MCF 10A (cell line): ENCODE measurements around the gene SSBP3. TPM values are rescaled to one million over a fixed set of nuclear protein-coding genes. Genes with fewer than 3 reads are reported as not detected.

Source experiments
- BruUV-seq: library from RNA; stranded (reverse); fragments of 400-500 nt; replicated peaks from 2 replicates; lab custom pipeline; 2021; lab: Mats Ljungman, UMichigan
- CTCF ChIA-PET: fragments of 300-600 bp; sonication (Branson Sonifier 250); formaldehyde crosslinking; extraction: SDS; loops from one replicate; lab custom pipeline; 2021; ENCODE audit warnings: antibody characterized with exemption, inconsistent platforms; lab: Yijun Ruan, JAX
- POLR2A ChIA-PET: fragments of 300-600, 350-650 bp; sonication (Branson Sonifier 250); formaldehyde crosslinking; extraction: SDS; loops from one replicate; lab custom pipeline; 2020; ENCODE audit warnings: antibody characterized with exemption, inconsistent platforms; lab: Yijun Ruan, JAX
- DNase-seq: peaks from one replicate; pipeline ENCODE4 v3.0.0-alpha.2; 2018; ENCODE audit not compliant: unreplicated experiment
- H3K27ac Mint-ChIP-seq: one replicate; pipeline ENCODE4 v1.8.0; 2022; ENCODE audit warnings: mild to moderate bottlenecking, low read depth, mixed read lengths; ENCODE audit not compliant: unreplicated experiment
- H3K27me3 Mint-ChIP-seq: one replicate; pipeline ENCODE4 v1.8.0; 2022; ENCODE audit warnings: mixed read lengths; ENCODE audit not compliant: insufficient read depth, unreplicated experiment
- H3K36me3 Mint-ChIP-seq: one replicate; pipeline ENCODE4 v1.8.0; 2022; ENCODE audit warnings: mild to moderate bottlenecking, moderate library complexity, mixed read lengths; ENCODE audit not compliant: insufficient read depth, unreplicated experiment
- H3K4me1 Mint-ChIP-seq: one replicate; pipeline ENCODE4 v1.8.0; 2022; ENCODE audit warnings: mixed read lengths; ENCODE audit not compliant: insufficient read depth, unreplicated experiment
- H3K4me3 Mint-ChIP-seq: one replicate; pipeline ENCODE4 v1.8.0; 2022; ENCODE audit warnings: mild to moderate bottlenecking, moderate library complexity, mixed read lengths; ENCODE audit not compliant: unreplicated experiment
- H3K9me3 Mint-ChIP-seq: one replicate; pipeline ENCODE4 v1.8.0; 2022; ENCODE audit warnings: mixed read lengths; ENCODE audit not compliant: unreplicated experiment
- intact Hi-C: fragments of 100-400 bp; cut with micrococcal nuclease; formaldehyde crosslinking; loops from 2 replicates; pipeline ENCODE4 v1.14.1; 2022
- total RNA-seq: library from RNA; stranded (reverse); gene quantifications from 2 replicates; pipeline ENCODE4 v1.2.3, GENCODE V29; 2022
- TF ChIP-seq, protein P1 (sequence below): fragments of 200-600 bp; IDR thresholded peaks from one replicate; pipeline ENCODE4 v1.8.0; 2022; ENCODE audit warnings: antibody characterized with exemption, mild to moderate bottlenecking; ENCODE audit not compliant: unreplicated experiment

Gene SSBP3
- total RNA-seq, 1 experiment from 2014 or later, result 8.6 TPM

DNA sequence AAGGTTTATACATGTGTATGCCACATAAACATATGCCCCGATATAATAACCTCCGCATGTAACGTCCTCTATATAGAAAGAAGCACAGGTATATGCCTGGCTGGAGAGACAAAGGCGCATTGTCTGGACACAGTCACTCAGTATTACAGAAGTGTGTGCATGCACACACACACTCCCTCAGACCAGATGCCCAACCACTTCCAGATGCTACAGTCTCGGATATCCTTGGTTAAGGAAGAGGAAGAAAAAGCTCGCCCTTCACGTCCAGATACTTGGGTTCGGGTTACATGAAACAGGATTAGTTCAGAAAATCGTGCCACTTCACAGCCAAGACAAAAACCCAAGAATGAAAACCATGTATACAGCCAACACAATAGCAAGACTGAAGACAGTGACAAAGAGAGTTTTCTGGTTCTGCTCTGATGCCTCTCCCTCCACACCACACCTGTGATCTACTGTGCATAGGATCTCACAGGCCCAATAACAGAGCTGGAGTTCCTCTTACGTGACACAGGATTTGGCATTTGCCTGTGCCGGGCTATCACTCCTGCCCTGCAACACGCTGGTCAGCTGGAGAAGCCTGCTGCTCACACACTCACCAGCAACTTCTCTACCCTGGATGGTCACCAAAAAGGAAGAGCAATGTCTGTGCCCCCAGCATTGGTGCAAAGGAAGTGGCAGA, 75.0 kb downstream of the SSBP3 start:
- H3K4me1 Mint-ChIP-seq, result peaks cover 20% of the 10 kb centered on the region
- TF ChIP-seq, protein P1, sequence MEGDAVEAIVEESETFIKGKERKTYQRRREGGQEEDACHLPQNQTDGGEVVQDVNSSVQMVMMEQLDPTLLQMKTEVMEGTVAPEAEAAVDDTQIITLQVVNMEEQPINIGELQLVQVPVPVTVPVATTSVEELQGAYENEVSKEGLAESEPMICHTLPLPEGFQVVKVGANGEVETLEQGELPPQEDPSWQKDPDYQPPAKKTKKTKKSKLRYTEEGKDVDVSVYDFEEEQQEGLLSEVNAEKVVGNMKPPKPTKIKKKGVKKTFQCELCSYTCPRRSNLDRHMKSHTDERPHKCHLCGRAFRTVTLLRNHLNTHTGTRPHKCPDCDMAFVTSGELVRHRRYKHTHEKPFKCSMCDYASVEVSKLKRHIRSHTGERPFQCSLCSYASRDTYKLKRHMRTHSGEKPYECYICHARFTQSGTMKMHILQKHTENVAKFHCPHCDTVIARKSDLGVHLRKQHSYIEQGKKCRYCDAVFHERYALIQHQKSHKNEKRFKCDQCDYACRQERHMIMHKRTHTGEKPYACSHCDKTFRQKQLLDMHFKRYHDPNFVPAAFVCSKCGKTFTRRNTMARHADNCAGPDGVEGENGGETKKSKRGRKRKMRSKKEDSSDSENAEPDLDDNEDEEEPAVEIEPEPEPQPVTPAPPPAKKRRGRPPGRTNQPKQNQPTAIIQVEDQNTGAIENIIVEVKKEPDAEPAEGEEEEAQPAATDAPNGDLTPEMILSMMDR, result no peak
- peaks cover 5% of the 10 kb centered on the region for H3K36me3 Mint-ChIP-seq
- POLR2A ChIA-PET, result no interaction called here
- no peak for DNase-seq
- no peak overlapping the region for H3K4me3 Mint-ChIP-seq
- CTCF ChIA-PET, result interaction anchor here (0.6 to 1.1 kb wide), 3 partner anchors 43 to 210 kb away, joined by 3 to 4 read pairs (median 3); no protein-coding TSS in a partner anchor
- no peaks in the 10 kb centered on the region for H3K9me3 Mint-ChIP-seq
- H3K27ac Mint-ChIP-seq, result no peak overlapping the region
- no TSS peak for BruUV-seq
- intact Hi-C loops, result no loop called here
- no peaks in the 10 kb centered on the region for H3K27me3 Mint-ChIP-seq

DNA sequence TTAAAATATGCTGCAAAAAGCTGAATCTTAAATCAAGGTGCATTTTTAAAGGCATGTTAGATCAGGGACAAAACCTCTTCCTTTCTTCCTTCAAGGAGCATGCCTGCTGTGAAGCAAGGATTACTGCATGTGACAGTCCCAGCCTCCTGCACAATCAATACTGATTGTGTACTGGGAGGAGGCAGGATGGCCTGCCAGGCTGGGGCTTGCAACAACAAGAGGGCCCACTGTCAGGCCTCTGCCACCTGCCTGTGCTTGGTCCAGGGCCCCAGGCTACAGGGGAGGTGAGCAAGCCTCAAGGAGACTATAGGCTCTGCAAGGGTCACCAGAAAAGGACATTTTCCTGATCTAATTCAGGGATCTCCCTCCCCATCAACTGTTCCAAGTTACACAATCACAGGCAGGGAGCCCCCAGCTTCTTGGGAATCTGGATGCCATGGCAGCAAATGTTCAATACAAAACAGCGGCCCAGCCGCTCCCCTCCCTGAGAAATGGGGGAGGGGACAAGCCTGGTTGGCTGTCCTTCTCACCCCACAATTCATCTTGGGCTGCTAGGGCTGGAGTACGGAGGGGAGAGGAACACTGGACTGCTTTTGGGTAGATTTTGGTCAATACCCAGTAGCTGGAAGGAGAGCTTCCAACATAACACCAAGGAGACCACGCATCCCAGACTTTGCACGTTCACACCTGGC, 76.7 kb downstream of the SSBP3 start:
- Mint-ChIP-seq H3K9me3 (no peaks in the 10 kb centered on the region), H3K4me3 (no peak overlapping the region), H3K36me3 (no peaks in the 10 kb centered on the region), H3K4me1 (peaks cover 12% of the 10 kb centered on the region), H3K27ac (no peak overlapping the region), H3K27me3 (no peaks in the 10 kb centered on the region)
- no peak for DNase-seq
- TF ChIP-seq, protein P1, result no peak
- no TSS peak for BruUV-seq
- POLR2A ChIA-PET, result no interaction called here
- intact Hi-C loops, result no loop called here
- CTCF ChIA-PET, result no interaction called here

DNA sequence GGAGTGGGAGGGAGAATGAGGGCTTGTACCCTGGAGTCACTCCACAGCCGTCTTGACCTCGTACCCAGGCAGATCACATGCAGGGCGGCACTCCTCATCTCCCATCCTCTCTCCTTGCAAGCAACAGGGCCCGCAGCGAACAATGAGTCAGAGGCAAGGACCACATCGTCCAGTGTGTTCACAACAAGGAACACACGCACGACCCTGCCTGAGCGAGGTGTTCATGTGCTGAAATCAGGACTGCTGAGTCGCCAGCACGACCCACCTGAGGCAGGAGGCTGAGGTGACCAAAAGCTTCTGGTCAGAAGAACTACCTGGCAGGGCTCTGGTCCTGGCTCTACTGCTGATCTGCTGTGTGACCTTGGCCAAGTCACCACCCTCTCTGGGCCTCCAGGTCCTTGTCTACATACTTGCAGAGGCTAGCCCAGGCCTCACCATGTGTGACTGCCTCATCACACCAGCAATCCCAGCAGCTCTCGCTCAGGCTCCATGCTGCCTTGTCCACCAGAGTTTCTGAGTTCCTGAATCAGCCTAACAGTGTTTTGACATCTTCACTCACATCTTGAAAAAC, 78.0 kb downstream of the SSBP3 start:
- ChIA-PET POLR2A (no interaction called here), CTCF (interaction anchor here (0.6 kb wide), 1 partner anchor 449 kb away, joined by 4 read pairs; no protein-coding TSS in a partner anchor)
- Mint-ChIP-seq H3K4me1 (peaks cover 19% of the 10 kb centered on the region), H3K9me3 (no peaks in the 10 kb centered on the region), H3K36me3 (no peaks in the 10 kb centered on the region), H3K4me3 (no peak overlapping the region), H3K27me3 (no peaks in the 10 kb centered on the region), H3K27ac (no peak overlapping the region)
- TF ChIP-seq, protein P1, result no peak
- BruUV-seq, result no TSS peak
- intact Hi-C loops, result no loop called here
- no peak for DNase-seq

DNA sequence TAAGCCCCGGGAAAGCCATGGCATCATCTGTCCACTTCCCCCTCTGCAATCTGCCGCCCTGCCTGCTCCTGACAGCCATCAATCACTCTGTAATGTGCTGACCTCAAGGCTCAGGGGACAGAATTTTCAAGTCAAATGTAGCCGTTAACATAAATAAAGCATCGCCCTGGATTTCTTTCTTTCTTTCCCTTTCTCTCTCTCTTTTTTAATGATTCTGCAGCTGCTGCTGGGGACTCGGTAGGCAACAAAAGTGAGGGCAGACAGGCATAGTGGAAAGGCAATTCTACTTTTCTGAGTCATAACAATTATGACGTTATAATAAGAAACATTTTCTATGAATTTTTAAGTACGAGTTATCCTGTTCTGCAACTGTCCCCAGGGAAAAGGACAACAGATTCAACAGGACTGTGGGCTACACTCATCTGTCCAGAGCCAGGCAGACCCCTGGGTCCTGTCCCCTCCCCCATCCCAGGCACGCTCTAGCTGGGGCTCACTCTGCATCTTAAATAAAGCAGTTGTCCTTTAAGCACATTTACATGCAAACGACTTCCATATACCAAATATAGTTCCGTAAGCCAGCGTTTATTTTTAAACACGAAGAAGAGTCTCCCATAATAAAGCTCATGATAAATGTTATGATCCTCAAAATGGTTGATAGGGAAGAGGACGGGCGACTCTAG, 78.7 kb downstream of the SSBP3 start:
- Mint-ChIP-seq H3K4me3 (no peak overlapping the region), H3K4me1 (peaks cover 20% of the 10 kb centered on the region), H3K36me3 (no peaks in the 10 kb centered on the region), H3K27me3 (no peaks in the 10 kb centered on the region), H3K27ac (no peak overlapping the region), H3K9me3 (no peaks in the 10 kb centered on the region)
- intact Hi-C loops, result no loop called here
- TF ChIP-seq, protein P1, result no peak
- POLR2A ChIA-PET, result no interaction called here
- BruUV-seq, result no TSS peak
- CTCF ChIA-PET, result interaction anchor here (0.5 to 0.6 kb wide), 2 partner anchors 448 to 747 kb away, joined by 3 to 4 read pairs; no protein-coding TSS in a partner anchor
- DNase-seq, result no peak
